Stomach (tissue), 4 donors: ENCODE results near the gene EPHB1.

ENCODE experiments used
- EP300 ChIP-seq: sonication (generic); formaldehyde crosslinking; IDR thresholded peaks from one replicate; pipeline ENCODE4 v1.6.1; 2017; ENCODE audit warnings: antibody characterized with exemption
- POLR2A ChIP-seq, 4 donors: fragments of 450-650 bp; IDR thresholded peaks; one replicate each; pipeline ENCODE4 v1.6.1; 2016; ENCODE audit warnings: antibody characterized with exemption in 4 of 4, control low read depth in 2 of 4, mild to moderate bottlenecking in 1 of 4, moderate library complexity in 1 of 4
- POLR2AphosphoS5 ChIP-seq, 3 donors: sonication (generic); formaldehyde crosslinking; IDR thresholded peaks; one replicate each; pipeline ENCODE4 v1.6.1; 2016; ENCODE audit warnings: antibody characterized with exemption in 3 of 3
- TF ChIP-seq, protein P1 (sequence below), 7 experiments: fragments of 450-650 bp in 4 of 7; fragments of 200-600 bp in 3 of 7; sonication (generic) in 3 of 7; IDR thresholded peaks; one replicate each; pipeline ENCODE4 v1.5.1; 2016 to 2019; ENCODE audit warnings: antibody characterized with exemption in 7 of 7, control low read depth in 2 of 7, mild to moderate bottlenecking in 1 of 7

DNA sequence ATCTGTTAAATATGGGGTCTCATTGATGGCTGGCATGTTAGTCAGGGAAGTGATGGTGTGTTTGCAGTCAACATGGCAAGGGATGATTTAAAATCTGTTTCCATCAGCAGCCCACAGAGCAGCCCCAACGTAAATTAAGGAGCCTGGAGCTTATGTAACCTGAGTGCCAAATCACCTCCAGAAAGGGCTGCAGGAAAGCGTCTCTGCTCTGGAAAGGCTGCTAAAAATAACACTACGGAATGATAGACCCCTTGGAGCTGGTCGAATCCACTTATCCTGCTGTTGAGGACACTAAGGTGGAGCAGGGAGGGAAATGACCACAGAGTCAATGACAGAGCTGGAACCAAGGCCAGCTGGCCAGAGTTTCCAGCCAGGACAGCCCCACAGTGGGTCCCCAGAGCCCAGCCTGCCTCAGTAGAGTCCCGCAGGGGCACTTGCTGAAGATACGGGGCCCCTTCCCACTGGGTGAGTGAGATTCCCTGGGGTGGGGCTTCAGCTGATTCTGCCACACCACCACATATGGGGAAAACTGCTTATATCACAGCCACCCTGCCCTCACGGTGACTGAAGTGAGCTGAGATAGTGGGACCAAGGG lies 63.5 kb downstream of the EPHB1 start:
- TF ChIP-seq, protein P1, sequence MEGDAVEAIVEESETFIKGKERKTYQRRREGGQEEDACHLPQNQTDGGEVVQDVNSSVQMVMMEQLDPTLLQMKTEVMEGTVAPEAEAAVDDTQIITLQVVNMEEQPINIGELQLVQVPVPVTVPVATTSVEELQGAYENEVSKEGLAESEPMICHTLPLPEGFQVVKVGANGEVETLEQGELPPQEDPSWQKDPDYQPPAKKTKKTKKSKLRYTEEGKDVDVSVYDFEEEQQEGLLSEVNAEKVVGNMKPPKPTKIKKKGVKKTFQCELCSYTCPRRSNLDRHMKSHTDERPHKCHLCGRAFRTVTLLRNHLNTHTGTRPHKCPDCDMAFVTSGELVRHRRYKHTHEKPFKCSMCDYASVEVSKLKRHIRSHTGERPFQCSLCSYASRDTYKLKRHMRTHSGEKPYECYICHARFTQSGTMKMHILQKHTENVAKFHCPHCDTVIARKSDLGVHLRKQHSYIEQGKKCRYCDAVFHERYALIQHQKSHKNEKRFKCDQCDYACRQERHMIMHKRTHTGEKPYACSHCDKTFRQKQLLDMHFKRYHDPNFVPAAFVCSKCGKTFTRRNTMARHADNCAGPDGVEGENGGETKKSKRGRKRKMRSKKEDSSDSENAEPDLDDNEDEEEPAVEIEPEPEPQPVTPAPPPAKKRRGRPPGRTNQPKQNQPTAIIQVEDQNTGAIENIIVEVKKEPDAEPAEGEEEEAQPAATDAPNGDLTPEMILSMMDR (IDR thresholded peaks at IDR 0.05): no peak
- TF ChIP-seq POLR2A (IDR thresholded peaks at IDR 0.05) (no peak), POLR2AphosphoS5 (IDR thresholded peaks at IDR 0.05) (no peak), EP300 (no peak)
